AG08396 (cell line): Measurements from ENCODE around the gene MGAT5.
A peak's percentile ranks its signal among the peaks of the same experiment; 100 is the strongest.

Experiments
- DNase-seq: peaks from one replicate; pipeline ENCODE4 v3.0.0; 2012; ENCODE audit warnings: low spot score, mixed read lengths

The MGAT5 gene

DNA sequence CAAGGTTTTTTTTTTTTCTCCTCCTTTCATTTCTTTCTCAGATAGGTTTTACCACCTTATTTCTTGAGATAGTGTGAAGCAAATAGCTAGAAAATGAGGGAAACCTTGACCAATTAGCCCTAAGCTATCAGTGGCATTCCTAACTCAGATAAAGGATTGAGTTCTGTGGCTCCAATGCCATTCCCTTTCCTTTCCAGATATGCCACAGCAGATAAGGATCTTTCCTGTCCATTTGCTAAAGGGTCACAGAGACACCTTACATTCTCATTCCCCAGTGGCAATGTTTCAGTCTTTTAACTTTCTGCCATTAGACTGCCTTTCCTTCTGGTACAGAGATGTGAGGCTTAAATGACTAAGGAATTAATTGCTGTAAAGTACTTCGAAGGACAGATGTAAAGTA is 81.7 kb downstream of the MGAT5 start:
- no peak for DNase-seq

DNA sequence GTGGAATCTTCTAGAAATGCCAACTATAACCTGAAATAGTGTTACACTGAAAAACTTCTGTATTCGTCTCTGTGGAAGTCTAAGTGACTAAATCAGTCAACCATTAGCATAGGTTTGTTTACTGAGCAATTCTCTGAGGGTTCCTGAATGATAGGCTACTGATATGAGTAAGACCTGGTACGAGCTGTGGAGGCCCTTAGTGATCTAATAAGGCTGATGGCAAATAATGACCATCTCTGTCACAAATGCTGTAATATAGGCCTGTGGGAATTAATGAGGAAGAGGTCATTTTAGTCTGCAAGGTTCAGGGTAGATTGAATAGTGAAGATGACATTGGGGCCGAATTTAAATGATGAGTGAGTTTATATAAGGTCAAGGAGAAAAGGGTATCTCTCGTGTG is 82.5 kb downstream of the MGAT5 start:
- no peak for DNase-seq

DNA sequence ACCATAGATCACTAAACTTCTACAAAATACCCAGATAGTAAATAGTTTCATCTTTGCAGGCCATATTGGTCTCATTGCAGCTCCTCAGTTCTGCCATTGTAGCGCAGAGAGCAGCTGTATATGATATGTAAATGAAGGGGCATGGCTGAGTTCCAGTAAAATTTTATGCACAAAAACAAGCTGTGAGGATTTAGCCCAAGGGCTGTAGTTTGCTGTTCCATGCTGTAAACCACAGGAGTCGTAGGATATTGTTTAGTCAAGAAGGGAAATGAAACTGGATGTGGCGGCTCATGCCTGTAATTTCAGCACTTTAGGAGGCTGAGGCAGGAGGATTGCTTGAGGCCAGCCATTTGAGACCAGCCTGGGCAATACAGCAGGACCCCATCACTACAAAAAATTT is 83.0 kb downstream of the MGAT5 start:
- no peak for DNase-seq

DNA sequence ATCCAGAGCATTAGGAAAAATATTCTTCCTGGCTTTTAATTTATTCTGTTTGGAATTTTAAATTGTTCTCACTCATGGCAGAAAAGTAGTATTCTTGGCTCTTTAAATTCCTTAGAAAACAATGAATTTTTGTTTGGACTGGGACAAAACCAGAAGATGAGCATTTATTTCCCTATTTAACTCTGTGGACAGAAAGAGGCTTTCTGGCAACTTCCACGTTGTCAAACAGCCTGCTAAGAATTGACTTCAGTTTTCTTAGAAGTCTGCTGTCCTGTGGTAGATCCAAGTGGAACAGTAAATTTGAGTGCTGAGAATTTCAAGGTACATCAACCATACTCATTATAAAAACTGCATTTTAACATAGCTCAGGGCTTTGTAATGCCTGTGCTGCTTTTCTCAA is 83.8 kb downstream of the MGAT5 start:
- DNase-seq, result no peak

DNA sequence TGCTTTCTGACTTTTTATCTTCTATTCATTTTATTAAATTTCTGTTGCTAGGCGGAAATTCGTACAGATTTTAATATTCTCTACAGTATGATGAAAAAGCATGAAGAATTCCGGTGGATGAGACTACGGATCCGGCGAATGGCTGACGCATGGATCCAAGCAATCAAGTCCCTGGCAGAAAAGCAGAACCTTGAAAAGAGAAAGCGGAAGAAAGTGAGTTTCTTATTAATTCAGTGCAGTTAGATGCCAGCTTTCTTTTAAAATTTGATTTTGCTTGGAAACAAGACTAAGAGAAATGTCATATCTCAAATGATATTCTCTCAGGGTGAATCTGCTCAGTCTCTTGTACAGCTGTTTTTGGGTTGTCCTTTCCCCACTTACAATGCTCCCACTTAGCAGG is 84.3 kb downstream of the MGAT5 start:
- no peak for DNase-seq

DNA sequence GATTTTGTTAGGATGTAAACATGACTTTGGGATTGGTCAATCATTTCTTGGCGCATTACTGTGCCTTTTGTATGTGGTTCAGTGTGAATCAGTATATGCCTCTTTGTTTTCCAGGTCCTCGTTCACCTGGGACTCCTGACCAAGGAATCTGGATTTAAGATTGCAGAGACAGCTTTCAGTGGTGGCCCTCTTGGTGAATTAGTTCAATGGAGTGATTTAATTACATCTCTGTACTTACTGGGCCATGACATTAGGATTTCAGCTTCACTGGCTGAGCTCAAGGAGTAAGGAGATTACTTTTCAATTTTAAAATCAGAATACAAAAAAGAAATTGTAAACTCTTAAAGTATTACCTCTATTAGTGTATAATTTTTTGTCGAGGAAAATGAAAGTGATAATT is 87.6 kb downstream of the MGAT5 start:
- DNase-seq, result no peak

DNA sequence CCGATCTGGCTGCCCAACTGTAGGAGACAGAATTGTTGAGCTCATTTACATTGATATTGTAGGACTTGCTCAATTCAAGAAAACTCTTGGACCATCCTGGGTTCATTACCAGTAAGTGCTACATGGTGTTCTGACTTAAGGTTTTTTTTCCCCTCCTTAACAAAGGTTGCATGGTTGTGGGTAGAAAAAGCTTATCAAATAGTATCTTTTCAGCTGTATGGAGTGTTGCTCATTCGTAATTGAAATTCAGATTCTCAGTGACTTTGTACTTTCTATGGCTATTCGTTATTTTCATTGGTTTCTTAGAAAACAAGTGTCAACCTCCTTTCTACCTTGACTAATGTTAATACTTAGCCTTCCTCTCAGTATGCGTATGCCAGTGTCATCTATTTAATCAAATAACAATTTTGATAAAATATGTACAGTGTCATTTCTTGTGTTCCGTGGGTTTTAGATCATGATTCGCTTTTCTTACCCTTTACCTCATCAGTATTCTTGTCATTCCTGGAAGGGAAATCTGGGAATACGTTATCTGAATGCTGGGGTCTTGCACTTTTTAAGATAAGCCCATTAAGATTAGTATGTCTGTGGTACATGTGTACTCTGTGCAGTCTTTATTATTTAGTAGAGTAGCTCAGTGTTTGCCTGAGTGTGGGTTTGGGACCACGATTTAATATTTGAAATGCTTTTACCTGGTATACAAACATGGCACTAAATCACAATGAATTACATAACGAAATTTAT is 91.3 kb downstream of the MGAT5 start:
- no peak for DNase-seq

DNA sequence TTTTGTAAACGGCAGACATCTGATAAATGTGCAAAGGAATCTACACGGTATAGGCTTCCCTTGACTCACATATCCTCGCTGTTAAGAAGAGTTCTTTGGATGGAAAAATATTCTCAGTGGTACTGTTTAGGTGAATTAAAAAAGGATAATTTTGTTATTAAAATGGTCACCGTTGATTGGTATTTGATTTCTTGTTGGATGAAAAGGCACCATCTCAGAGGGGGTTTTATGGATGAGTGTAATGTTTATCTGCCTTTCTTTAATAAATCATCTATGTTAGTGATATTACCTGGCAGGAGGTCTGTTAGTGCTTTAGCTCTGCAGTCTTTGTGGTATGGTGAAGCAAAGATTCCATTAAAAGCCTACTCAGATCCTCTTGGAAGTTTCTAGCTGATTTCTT is 92.3 kb downstream of the MGAT5 start:
- DNase-seq, result no peak

DNA sequence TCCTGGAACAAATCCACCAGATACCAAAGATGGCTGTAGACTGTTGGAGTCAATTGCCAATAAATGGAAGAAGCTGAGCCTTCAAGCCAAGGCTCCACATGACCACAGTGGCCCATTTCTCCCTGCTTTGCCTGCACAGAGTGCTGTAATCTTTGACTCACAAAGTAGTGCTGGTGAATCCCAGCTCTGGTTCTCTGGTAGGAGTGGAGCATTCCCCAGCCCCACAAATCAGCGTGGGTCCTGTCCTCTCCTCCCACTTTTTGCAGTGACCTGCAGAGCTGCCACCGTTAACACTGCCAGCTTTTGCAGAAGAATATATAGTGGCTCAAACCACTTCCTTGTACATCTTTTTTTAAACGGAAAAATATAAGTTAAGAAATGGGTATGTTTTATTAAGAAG is 93.9 kb downstream of the MGAT5 start:
- DNase-seq, result peak; percentile 26

DNA sequence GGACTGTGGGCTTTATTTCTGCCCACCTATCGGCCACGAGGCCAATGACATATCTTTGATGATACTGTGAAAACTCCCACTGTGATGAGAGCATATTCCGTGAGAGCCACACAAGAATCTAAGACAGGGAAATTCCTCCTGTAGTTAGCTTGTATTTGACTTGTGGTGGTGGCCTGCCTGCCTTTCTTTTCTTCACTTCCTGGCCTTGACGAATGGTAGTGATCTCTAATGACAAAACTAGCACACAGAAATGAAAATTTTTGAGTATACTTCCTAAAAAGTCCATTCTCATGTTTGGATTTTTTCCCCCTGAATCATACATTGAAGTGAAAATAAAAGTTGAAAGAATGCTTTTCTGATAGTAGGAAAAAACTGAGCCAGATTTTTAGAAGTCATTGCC is 94.4 kb downstream of the MGAT5 start:
- DNase-seq, result peak; percentile 36

DNA sequence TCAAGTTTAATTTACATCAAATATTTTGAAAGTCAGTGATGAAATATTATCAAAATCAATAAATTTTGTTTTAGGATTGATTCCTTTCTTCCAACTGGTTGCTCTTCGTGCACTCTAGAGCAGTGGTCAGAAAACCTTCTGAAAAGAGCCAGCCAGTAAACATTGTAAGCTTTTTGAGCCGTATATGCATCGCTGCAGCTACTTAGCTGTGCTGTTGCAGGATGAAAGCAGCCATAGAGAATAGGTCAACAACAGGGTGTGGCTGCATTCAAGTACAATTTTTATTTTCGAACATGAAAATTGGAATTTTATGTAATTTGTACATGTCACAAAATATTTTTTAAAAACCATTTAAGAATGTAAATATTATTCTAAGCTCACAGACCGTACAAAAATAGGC is 94.9 kb downstream of the MGAT5 start:
- no peak for DNase-seq

DNA sequence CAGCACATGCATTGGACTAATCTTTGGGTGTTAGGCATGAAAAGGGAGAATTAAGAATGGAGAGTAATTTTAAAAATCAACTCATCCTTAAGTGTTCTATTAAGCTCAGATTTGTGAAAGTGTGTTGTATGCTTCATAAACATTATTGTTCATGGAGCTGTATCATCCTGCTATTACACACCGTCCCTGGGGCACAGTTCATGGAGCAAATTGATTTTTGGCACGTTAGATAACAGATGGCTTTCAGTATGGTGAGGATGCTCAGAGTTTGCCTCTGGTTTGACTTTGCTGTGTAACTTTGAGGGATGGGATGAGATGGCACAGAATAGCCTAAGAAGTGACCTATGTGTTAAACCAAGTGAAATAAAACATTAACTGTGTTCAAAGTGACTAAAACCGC is 97.1 kb downstream of the MGAT5 start:
- no peak for DNase-seq

DNA sequence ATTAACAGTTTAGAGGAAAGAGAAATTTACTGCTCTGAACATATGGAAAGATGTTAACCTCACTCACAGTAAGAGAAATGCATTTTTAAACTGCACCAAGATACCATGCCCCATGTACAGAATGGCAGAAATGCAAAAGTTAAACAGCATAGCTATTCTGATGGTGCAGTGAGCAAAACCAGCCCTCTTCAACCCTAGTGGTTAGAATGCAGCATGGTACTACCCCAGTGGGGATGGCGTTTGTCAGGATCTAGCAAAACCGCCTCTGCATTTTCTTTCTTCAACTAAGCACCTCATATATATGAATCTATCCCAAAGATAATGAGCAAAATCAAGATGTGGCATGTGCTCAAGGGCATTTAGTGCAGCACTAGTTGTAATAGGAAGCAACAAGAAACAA is 98.0 kb downstream of the MGAT5 start:
- DNase-seq, result no peak

DNA sequence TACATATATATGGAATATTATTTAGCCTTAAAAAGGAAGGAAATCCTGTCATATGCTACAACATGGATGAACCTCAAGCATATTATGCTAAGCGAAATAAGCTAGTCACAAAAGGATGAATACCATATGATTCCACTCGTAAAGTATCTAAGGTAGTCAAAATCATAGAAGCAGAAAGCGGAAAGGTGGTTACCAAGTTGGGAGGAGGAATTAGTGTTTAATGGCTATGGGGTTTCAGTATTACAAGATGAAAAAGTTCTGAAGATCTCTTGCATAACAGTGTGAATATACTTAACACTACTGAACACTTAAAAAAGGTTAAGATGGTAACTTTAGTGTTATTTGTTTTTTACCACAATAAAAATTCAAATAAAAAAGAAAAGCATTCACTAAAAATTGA is 99.0 kb downstream of the MGAT5 start:
- no peak for DNase-seq

DNA sequence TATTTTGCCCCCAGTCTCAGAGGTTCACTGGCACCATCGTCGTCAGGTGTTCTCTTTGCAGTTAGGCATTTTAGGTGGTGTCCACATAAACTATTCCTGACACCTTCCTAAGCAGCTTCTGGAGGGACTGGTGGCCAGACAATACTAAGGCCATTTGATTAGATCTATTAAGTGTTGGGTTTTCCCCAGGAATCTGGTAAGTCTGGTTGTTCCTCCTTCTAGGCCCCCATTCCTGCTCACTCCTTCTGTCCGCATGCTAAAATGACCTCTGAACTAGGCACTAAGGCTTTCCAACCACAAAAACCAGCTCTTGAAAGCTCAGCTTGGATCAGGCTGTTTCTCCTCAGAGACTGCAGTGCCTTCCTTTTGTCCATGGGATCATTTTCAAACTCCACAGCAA is 100.7 kb downstream of the MGAT5 start:
- DNase-seq, result no peak

DNA sequence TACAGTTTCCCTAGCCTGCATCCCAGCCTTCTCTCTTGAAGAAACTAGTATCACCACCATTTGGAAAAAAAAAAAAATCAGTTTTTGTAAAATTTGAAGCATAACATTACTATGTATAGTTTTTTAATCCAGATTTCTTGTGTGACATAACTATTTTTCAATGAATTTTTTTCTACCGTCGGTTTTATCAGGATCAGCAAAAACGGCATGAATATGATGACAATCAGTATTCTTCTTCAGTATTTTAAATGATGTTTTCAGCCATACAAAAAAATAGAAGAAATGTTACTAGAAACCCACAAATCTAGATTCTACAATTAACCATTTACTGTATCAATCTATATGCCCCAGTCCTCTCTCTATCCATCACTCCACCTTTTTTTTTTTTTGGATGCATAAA is 103.9 kb downstream of the MGAT5 start:
- no peak for DNase-seq

DNA sequence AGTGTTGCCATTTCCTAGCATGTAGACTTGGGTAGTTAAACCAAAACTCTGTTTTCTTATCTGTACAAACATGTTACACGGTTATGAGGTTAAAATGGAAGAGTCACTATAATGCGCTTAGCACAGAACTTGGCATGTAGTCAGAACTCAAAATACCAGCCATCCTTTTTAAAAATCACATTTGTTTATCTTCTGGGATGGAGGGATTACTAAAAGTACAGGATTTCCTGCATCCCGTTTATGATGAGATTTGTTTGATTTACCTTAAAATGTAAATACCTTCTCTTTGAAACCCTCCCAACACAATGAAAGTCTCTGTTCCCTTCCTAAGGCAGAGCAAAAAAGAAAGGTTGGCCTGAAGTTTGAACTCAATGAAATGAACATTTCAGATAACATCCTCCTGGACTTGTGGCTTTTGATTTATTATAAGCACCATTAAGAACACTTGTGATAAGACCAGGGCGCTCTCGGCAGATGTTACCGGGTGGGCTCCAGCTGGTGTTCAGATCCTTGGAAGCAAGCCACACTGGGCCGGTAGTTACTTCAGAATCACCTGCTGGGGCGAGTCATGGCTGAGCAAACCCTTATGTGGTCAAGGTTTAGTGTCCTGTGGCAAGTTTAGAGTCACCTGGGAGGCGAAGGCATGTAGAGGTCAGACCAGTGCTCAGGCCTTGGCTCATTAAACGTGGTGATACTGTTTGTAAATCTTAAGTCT is 105.7 kb downstream of the MGAT5 start:
- no peak for DNase-seq

DNA sequence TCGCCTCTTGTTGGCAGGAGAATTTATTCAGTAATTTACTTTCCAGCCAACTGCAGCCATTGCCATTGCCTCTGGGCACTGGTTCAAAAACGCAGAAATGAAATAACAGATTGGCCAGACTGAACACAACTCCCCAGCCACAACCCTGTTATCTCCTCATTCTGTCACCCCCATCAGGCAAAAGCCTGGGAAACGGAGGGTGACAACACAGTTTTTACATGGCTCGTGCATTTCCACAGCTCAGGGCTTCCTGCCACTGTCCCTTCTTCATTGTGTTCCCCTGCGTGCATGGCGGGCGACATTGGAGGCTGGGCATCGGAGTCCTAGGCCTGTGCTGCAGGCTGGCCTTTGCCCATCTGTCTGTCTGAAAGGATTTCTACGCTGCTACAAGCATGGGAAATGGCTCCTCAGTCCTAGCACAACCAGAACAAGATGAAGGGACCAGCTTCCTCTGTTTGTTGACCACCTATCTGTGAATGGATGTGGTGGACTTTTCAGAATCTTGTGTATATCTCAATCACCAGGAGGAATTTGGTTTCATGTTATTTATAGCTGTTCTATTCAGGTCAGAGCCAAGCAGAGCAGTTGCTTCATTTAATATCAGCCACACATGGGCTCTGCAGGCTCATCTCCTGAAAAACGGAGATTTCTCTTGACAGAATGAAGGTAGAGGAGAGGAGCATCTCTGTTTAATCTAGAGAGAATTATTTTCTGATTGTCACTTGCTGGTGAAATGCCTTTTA is 107.0 kb downstream of the MGAT5 start:
- no peak for DNase-seq

DNA sequence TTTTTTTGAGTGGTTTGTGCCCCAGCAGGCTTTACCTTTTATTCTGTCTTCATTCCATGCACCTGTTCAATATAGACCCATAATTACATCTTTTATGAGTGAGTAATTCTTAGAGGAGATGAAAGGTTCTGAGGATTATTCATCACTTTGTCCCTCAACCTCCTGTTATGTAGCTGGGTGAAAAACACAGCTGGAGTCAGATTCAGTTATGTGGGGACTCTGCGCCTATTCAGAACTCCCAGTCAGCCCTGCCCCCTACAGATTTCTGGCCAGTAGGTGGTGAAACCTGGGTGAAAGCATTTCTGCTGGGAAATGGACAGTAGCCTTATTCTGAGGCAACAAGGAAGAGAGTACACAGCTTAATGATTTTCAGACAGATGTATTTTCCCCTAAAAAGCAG is 107.8 kb downstream of the MGAT5 start:
- no peak for DNase-seq

DNA sequence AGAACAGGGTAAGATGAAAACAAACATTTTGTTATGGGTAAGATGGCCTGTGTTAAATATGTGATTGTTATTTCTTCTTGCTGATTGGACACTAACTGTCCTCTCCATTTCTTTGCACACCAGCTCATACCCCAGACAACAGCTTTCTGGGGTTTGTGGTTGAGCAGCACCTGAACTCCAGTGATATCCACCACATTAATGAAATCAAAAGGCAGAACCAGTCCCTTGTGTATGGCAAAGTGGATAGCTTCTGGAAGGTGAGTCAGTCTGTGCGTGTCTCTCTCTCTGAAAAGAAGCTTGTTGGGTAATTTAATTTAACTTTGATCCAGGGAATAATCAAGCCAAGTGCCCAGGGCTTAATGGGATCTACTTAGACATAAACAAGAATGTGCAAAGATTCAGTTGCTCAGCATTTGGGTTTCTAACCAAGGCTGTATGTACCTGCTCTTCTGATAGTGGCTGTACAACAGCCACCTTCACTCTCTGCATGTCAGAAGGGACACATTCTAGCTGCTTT is 108.3 kb downstream of the MGAT5 start:
- DNase-seq, result no peak

DNA sequence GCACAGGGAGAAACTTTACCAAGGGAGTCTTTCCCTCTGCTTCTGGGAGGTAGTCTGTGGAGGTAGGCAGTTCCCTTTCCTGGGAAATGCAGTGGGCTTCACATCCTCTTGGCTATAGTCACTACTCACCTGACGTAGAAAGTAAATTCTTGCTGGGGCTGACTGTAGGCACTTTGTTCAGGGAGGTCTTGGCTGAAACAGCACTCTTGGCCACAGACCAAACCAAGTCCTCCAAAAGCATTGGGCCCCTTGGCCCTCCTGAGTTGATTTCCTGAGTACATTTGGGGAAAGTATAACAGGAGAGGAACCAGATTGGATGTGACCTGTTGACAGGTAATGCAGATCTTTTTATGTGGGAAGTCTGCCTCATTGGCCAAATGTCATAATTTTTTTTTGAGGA is 108.9 kb downstream of the MGAT5 start:
- no peak for DNase-seq

DNA sequence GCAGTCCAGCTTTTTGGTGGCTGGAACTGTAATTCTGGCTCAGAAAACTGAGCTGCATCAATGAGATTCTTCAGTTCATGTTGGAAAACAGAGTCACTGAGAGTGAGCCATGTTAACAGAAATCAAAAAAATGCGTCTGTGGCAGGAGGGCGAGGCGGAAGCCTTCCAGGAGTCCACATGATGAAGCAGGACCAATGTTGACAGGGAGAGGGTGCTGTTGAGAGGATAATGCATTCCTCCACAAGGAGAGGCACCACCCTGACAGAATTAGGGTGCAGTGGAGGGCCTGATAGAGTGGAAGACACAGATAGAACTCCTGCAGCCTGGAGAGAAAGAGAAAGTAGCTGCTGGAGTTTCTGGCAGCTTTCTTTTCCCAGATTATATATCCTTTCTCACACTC is 111.5 kb downstream of the MGAT5 start:
- no peak for DNase-seq

DNA sequence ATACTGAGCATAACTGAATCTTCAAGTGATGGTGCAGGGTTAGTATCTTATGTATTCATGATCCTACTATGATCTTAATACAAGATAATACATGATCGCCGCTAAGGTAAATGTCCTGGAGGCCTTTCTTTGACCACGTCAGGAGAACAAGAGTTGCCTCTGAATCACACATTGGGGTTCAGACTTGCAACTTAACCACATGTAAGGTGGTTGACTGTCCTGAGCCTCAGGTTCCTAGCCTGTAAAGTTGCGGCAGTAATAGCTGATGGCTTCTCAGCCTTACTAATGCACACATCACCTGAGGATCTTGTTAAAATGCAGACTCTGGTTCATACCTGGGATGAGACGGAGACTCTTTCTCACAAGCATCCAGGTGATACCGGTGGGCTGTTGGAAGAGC is 112.5 kb downstream of the MGAT5 start:
- no peak for DNase-seq
